Spleen (tissue), 11 donors: ENCODE results near the gene NUMBL. TPM values are rescaled to one million over a fixed set of nuclear protein-coding genes. Genes with fewer than 3 reads are reported as not detected.

Source experiments
- DNase-seq: peaks from one replicate; pipeline ENCODE4 v3.0.0-alpha.2; 2020
- H3K27ac ChIP-seq, 8 donors: fragments of 200-600 bp; sonication (generic) in 7 of 8; 1 replicate in 4 of 8; 2 replicates in 4 of 8; pipeline versions ENCODE4 v1.5.0 to v1.8.0; 2016 to 2021; ENCODE audit warnings: inconsistent platforms in 4 of 8, mild to moderate bottlenecking in 4 of 8, moderate library complexity in 1 of 8
- H3K27me3 ChIP-seq, 7 donors: fragments of 200-600 bp; sonication (generic) in 6 of 7; replicated peaks in 1 of 7; 1 replicate in 4 of 7; 2 replicates in 3 of 7; pipeline versions ENCODE4 v1.5.0 to v1.8.0; 2016 to 2021; ENCODE audit warnings: inconsistent platforms in 3 of 7, mild to moderate bottlenecking in 1 of 7
- H3K36me3 ChIP-seq, 6 donors: fragments of 200-600 bp; sonication (generic) in 5 of 6; 1 replicate in 4 of 6; 2 replicates in 2 of 6; pipeline versions ENCODE4 v1.5.0 to v1.8.0; 2016 to 2021; ENCODE audit warnings: inconsistent platforms in 2 of 6
- H3K4me1 ChIP-seq, 6 donors: fragments of 200-600 bp; sonication (generic) in 5 of 6; 1 replicate in 3 of 6; 2 replicates in 3 of 6; pipeline versions ENCODE4 v1.5.0 to v1.8.0; 2016 to 2021; ENCODE audit warnings: inconsistent platforms in 3 of 6
- H3K4me3 ChIP-seq, 8 donors: fragments of 200-600 bp; sonication (generic) in 7 of 8; 1 replicate in 4 of 8; 2 replicates in 4 of 8; pipeline versions ENCODE4 v1.5.0 to v1.8.0; 2016 to 2021; ENCODE audit warnings: inconsistent platforms in 4 of 8, mild to moderate bottlenecking in 4 of 8, moderate library complexity in 2 of 8
- H3K9me3 ChIP-seq, 8 donors: fragments of 200-600 bp; sonication (generic) in 7 of 8; 1 replicate in 4 of 8; 2 replicates in 4 of 8; pipeline versions ENCODE4 v1.5.0 to v1.8.0; 2016 to 2021; ENCODE audit warnings: inconsistent platforms in 4 of 8
- POLR2A ChIP-seq, 3 donors: fragments of 450-650 bp; IDR thresholded peaks; one replicate each; pipeline ENCODE4 v1.5.1; 2017; ENCODE audit warnings: antibody characterized with exemption in 3 of 3, mild to moderate bottlenecking in 1 of 3
- POLR2AphosphoS5 ChIP-seq, 3 donors: sonication (generic); formaldehyde crosslinking; IDR thresholded peaks; one replicate each; pipeline ENCODE4 v1.5.1; 2017; ENCODE audit warnings: antibody characterized with exemption in 3 of 3
- WGBS, 5 donors: extraction: QIAGEN DNeasy Blood & Tissue Kit in 3 of 5; methylation state at CpG; one replicate each; pipeline versions ENCODE4 v1.1.5 to v1.1.7; 2013 to 2018; 5-methylcytosine and 5-hydroxymethylcytosine counted together
- intact Hi-C: fragments of 100-400 bp; cut with DNase I; formaldehyde crosslinking; loops from one replicate; pipeline ENCODE4 v1.15.0; 2023; ENCODE audit warnings: low total_unique reads
- polyA plus RNA-seq, 3 donors: library from polyadenylated mRNA; stranded (reverse); fragments of 200-250 nt; gene quantifications; one replicate each; pipeline ENCODE4 v1.2.1, GENCODE V29; 2013
- total RNA-seq, 7 donors: library from RNA; depleted of rRNA in 3 of 7; stranded (reverse); fragments of >200 nt in 3 of 7; fragmentation: NEBNext Ultra II Directional in 4 of 7; extraction: Animal tissue kit (Norgen Biotek cat#: 25700) in 4 of 7; gene quantifications; one replicate each; pipeline versions ENCODE4 v1.1.0 to v1.2.1, GENCODE V29; 2016 to 2021
- TF ChIP-seq, protein P1 (sequence below), 11 experiments: fragments of 200-600 bp in 7 of 11; fragments of 450-650 bp in 4 of 11; sonication (generic) in 4 of 11; IDR thresholded peaks in 8 of 11; conservative IDR thresholded peaks in 3 of 11; 1 replicate in 7 of 11; 2 replicates in 4 of 11; pipeline versions ENCODE4 v1.4.0 to v1.8.0; 2016 to 2021; ENCODE audit warnings: antibody characterized with exemption in 11 of 11, inconsistent platforms in 4 of 11, mild to moderate bottlenecking in 1 of 11
- donor health status: healthy with polysubstance abuse.
- donor health status: DM: no; HTN: no; CAD: no; lungs with moderate emphysema.
- donor health status: DM: no; HTN: no; CAD: no.
- donor health status: Bipolar disorder and iron deficiency.
- donor health status: healthy.
- donor health status: DM: no; HTN: no; CAD: no.
- donor health status: DM: yes; HTN: yes; CAD: no.

NUMBL gene
- total and polyA plus RNA-seq, 10 donors, result 3.2 to 27.4 (median 13.3) TPM

DNA sequence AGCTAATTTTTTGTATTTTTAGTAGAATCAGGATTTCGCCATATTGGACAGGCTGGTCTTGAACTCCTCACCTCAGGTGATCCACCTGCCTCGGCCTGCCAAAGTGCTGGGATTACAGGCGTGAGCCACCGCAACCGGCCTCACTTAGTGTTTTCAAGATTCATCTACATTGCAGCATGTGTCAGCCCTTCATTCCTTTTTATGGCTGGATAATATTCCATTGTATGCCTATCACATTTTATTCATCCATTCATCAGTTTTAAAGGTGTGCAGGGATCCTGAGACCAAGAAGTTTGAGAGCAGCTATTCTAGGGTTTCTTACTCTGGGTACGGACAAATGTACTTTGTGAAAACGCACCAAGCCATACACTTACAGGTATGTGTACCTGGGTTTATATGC, 17.2 kb upstream of the NUMBL start:
- 93 to 100% (median 95%) methylated on average over 7 of the region's 7 CpGs for WGBS, 5 donors
- intact Hi-C loops, result no loop called here
- peaks cover 0 to 100% (median 67%) of the 10 kb centered on the region in 6 donors for H3K36me3 ChIP-seq

DNA sequence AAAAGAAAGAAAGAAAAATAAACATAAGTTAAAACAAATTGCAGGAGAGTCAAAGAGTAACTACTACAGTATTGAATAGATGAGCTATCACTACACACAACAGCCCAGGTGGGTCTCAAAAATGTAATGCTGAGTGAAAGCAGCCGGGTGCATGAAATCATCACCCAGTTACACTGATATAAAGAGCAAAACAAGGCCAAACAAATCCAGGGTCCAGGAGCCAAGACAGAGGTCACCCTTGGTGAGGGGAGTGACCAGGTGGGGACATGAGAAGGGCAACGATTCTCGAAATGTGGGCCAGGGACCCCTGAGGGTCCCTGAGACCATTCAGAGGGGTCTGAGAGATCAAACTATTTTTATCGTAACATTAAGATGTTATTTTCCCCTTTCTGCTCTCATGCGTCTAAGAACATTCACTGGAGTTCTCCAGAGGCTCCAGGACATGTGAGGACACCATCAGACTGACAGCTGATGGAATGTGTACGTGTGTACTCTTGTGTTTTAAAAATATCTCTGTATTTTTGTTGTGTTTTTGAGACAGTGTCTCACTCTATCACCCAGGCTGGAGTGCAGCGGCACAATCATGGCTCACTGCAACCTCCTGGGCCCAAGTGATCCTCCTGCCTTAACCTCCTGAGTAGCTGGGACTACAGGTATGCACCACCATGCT, 15.6 kb upstream of the NUMBL start:
- no peak overlapping the region for H3K4me3 ChIP-seq
- no peak overlapping the region for H3K27ac ChIP-seq
- no peaks in the 10 kb centered on the region for H3K4me1 ChIP-seq
- no peaks in the 10 kb centered on the region for H3K27me3 ChIP-seq
- WGBS, 5 donors, result 90 to 98% (median 92%) methylated on average over 7 of the region's 7 CpGs
- TF ChIP-seq POLR2A (IDR thresholded peaks at IDR 0.05), result no peak
- TF ChIP-seq, protein P1, sequence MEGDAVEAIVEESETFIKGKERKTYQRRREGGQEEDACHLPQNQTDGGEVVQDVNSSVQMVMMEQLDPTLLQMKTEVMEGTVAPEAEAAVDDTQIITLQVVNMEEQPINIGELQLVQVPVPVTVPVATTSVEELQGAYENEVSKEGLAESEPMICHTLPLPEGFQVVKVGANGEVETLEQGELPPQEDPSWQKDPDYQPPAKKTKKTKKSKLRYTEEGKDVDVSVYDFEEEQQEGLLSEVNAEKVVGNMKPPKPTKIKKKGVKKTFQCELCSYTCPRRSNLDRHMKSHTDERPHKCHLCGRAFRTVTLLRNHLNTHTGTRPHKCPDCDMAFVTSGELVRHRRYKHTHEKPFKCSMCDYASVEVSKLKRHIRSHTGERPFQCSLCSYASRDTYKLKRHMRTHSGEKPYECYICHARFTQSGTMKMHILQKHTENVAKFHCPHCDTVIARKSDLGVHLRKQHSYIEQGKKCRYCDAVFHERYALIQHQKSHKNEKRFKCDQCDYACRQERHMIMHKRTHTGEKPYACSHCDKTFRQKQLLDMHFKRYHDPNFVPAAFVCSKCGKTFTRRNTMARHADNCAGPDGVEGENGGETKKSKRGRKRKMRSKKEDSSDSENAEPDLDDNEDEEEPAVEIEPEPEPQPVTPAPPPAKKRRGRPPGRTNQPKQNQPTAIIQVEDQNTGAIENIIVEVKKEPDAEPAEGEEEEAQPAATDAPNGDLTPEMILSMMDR (IDR thresholded peaks at IDR 0.05 in 8 of 11, conservative IDR thresholded peaks at IDR 0.05 in 3 of 11), result no peak
- no peak for TF ChIP-seq POLR2AphosphoS5 (IDR thresholded peaks at IDR 0.05)
- H3K9me3 ChIP-seq, result no peaks in the 10 kb centered on the region
- no peak for DNase-seq
- H3K36me3 ChIP-seq, result peaks cover 0 to 100% (median 78%) of the 10 kb centered on the region in 6 donors
- intact Hi-C loops, result no loop called here

More for the DNA sequence above, 17.2 kb upstream of the NUMBL start:
- DNase-seq, result no peak
- peaks cover 0 to 11% (median 0%) of the 10 kb centered on the region in 6 donors for H3K4me1 ChIP-seq
- TF ChIP-seq, protein P1 (IDR thresholded peaks at IDR 0.05 in 8 of 11, conservative IDR thresholded peaks at IDR 0.05 in 3 of 11), result no peak
- TF ChIP-seq POLR2AphosphoS5 (IDR thresholded peaks at IDR 0.05) (no peak), POLR2A (IDR thresholded peaks at IDR 0.05) (no peak)
- H3K27ac ChIP-seq, result no peak overlapping the region
- H3K4me3 ChIP-seq, result no peak overlapping the region
- H3K27me3 ChIP-seq, result no peaks in the 10 kb centered on the region
- H3K9me3 ChIP-seq, result no peaks in the 10 kb centered on the region

DNA sequence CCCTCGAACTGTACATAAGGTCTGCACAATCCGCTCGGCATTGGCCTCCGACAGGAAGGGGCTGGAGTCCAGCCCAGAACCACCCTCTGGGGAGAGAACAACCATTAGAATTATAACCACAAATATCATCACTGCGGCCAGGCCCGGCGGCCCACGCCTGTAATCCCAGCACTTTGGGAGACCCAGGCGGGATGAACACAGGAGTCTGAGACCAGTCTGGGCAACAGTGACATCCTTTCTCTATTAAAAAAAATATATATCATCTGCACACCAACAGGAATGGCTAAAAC, 14.9 kb upstream of the NUMBL start:
- 94 to 97% (median 95%) methylated on average over 7 to 9 of the region's 9 CpGs for WGBS, 5 donors
- Histone ChIP-seq H3K27me3 (no peaks in the 10 kb centered on the region), H3K27ac (no peak overlapping the region), H3K9me3 (no peaks in the 10 kb centered on the region), H3K4me1 (no peaks in the 10 kb centered on the region), H3K36me3 (peaks cover 0 to 100% (median 77%) of the 10 kb centered on the region in 6 donors), H3K4me3 (no peak overlapping the region)
- no peak for DNase-seq
- intact Hi-C loops, result no loop called here
- no peak for TF ChIP-seq POLR2AphosphoS5 (IDR thresholded peaks at IDR 0.05)
- no peak for TF ChIP-seq POLR2A (IDR thresholded peaks at IDR 0.05)
- TF ChIP-seq, protein P1 (IDR thresholded peaks at IDR 0.05 in 8 of 11, conservative IDR thresholded peaks at IDR 0.05 in 3 of 11), result no peak

DNA sequence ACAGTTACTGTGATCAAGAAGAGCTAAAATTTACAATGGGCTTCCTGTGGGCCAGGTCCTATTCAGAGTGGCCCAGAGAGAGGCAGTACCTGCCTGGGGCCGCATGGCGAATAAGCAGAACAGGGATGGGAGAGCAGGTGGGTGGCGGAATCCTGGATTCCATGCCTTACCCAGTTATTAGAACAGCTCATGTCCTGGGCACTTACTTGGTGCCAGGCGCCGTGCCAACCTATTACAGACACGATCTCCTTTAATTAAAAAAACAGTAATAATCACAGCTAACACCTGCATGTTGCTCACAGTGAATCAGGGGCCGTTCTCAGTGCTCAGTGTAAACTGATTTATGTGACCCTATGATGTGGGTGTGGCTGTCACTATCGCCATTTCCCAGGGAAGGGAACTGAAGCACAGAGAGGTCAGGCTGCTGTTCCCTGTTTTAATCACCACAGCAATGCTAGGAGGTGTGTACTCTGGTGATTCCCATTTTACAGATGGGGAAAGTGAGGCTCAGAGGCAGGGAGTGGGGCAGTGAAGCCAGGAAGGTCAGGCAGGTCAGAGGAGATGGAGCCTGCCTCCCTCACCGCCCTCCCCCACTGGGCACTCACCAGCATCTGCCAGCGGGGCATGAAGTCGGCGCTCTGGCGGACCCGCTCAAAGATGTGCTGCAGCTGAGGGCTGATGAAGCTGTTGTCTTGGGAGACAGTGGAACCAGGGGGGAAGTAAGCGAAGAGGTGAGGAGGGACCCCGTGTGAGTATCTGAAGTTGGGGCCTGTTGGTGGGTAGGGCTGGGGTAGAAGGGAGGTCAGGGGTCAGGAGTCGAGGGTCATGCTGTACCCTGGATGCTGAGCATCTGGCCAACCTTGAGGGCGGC, 14.3 kb upstream of the NUMBL start:
- DNase-seq, result no peak
- intact Hi-C loops, result no loop called here
- TF ChIP-seq POLR2A (IDR thresholded peaks at IDR 0.05) (no peak), POLR2AphosphoS5 (IDR thresholded peaks at IDR 0.05) (no peak)
- TF ChIP-seq, protein P1 (IDR thresholded peaks at IDR 0.05 in 8 of 11, conservative IDR thresholded peaks at IDR 0.05 in 3 of 11), result no peak
- peaks cover 0 to 100% (median 77%) of the 10 kb centered on the region in 6 donors for H3K36me3 ChIP-seq
- no peaks in the 10 kb centered on the region for H3K9me3 ChIP-seq
- no peak overlapping the region for H3K27ac ChIP-seq
- no peak overlapping the region for H3K4me3 ChIP-seq
- no peaks in the 10 kb centered on the region for H3K4me1 ChIP-seq
- 91 to 97% (median 94%) methylated on average over 18 of the region's 18 CpGs for WGBS, 5 donors
- no peaks in the 10 kb centered on the region for H3K27me3 ChIP-seq
